Measurements from ENCODE around the gene CNIH2. TPM values are rescaled to one million over a fixed set of nuclear protein-coding genes. Genes with fewer than 3 reads are reported as not detected.

Gene CNIH2
- polyA plus RNA-seq, 1 donor from 2014 or later: 47.9 TPM

Other genes with a start within 250 kb of the CNIH2 start
- 16.7 and 17.2 TPM in 2 replicates for gene GAL3ST3, start 229.0 kb upstream of the CNIH2 start, polyA plus RNA-seq
- gene SF3B2, start 225.8 kb upstream of the CNIH2 start, polyA plus RNA-seq: 121 and 145 TPM in 2 replicates
- 12.1 and 14.4 TPM in 2 replicates for gene PACS1, start 207.9 kb upstream of the CNIH2 start, polyA plus RNA-seq
- gene KLC2, start 20.5 kb upstream of the CNIH2 start, polyA plus RNA-seq: 45.6 and 49.6 TPM in 2 replicates
- 27.2 and 27.9 TPM in 2 replicates for gene RAB1B, start 9.5 kb upstream of the CNIH2 start, polyA plus RNA-seq
- 40.3 and 51.2 TPM in 2 replicates for gene YIF1A, start 11.0 kb downstream of the CNIH2 start, polyA plus RNA-seq
- 5.3 and 8.4 TPM in 2 replicates for gene TMEM151A, start 13.7 kb downstream of the CNIH2 start, polyA plus RNA-seq
- gene CD248, start 38.9 kb downstream of the CNIH2 start, polyA plus RNA-seq: not detected in 2 replicates
- 1.4 and 4.2 TPM in 2 replicates for gene RIN1, start 58.3 kb downstream of the CNIH2 start, polyA plus RNA-seq
- 78.3 and 108 TPM in 2 replicates for gene BRMS1, start 66.9 kb downstream of the CNIH2 start, polyA plus RNA-seq
- gene B4GAT1, start 69.5 kb downstream of the CNIH2 start, polyA plus RNA-seq: 162 TPM in 2 replicates
- 1.7 and 2.2 TPM in 2 replicates for gene SLC29A2, start 93.6 kb downstream of the CNIH2 start, polyA plus RNA-seq
- 6.7 and 10.6 TPM in 2 replicates for gene NPAS4, start 142.9 kb downstream of the CNIH2 start, polyA plus RNA-seq
- gene MRPL11, start 160.7 kb downstream of the CNIH2 start, polyA plus RNA-seq: 50.9 and 54.3 TPM in 2 replicates
- gene PELI3, start 188.7 kb downstream of the CNIH2 start, polyA plus RNA-seq: 13.3 and 16.2 TPM in 2 replicates
- 56.2 and 71.7 TPM in 2 replicates for gene DPP3, start 202.3 kb downstream of the CNIH2 start, polyA plus RNA-seq
- gene BBS1, start 232.5 kb downstream of the CNIH2 start, polyA plus RNA-seq: 55.1 and 69.5 TPM in 2 replicates

Measured in neural cell (in vitro differentiated cells).